Left kidney (tissue), 2 donors: ENCODE data around the gene C11orf87. TPM values are rescaled to one million over a fixed set of nuclear protein-coding genes. Genes with fewer than 3 reads are reported as not detected.

Experiments used
- DNase-seq: peaks from one replicate; pipeline ENCODE4 v3.0.0-alpha.2; 2013
- polyA plus RNA-seq: library from polyadenylated mRNA; unstranded; fragments of 120-200 nt; gene quantifications from one replicate; pipeline ENCODE4 v1.2.1, GENCODE V29; 2013; ENCODE audit not compliant: insufficient read length

Gene C11orf87
- polyA plus RNA-seq, 1 donor: 0.22 TPM

GRCh38 chr11:109439684-109440083, 17.7 kb downstream of the C11orf87 start:
- no peak for DNase-seq

- no peak for DNase-seq
Observed at GRCh38 chr11:109443052-109443451, 21.1 kb downstream of the C11orf87 start.

GRCh38 chr11:109454857-109455256, 32.9 kb downstream of the C11orf87 start:
- no peak for DNase-seq
